Vagina (tissue), 2 donors: Measurements from ENCODE around the gene CNNM2.

ENCODE experiments used
- CTCF ChIP-seq, 3 experiments: fragments of 450-650 bp in 2 of 3; fragments of 200-600 bp in 1 of 3; sonication (generic) in 1 of 3; IDR thresholded peaks; one replicate each; pipeline ENCODE4 v1.5.1; 2017 to 2019; ENCODE audit warnings: antibody characterized with exemption in 3 of 3, mild to moderate bottlenecking in 2 of 3, moderate library complexity in 2 of 3
- POLR2A ChIP-seq, 2 donors: fragments of 450-650 bp; IDR thresholded peaks; one replicate each; pipeline ENCODE4 v1.6.1; 2017; ENCODE audit warnings: antibody characterized with exemption in 2 of 2, mild to moderate bottlenecking in 2 of 2, moderate library complexity in 2 of 2
- POLR2AphosphoS5 ChIP-seq, 2 donors: sonication (generic); formaldehyde crosslinking; IDR thresholded peaks; one replicate each; pipeline ENCODE4 v1.9.0; 2017; ENCODE audit warnings: antibody characterized with exemption in 2 of 2, mild to moderate bottlenecking in 2 of 2, low read depth in 1 of 2; ENCODE audit not compliant: insufficient read depth in 1 of 2

- TF ChIP-seq POLR2A (IDR thresholded peaks at IDR 0.05), result no peak
- TF ChIP-seq CTCF (IDR thresholded peaks at IDR 0.05), result no peak
- TF ChIP-seq POLR2AphosphoS5 (IDR thresholded peaks at IDR 0.05; ENCODE audit: insufficient read depth in 1 of 2, low read depth in 1 of 2), result no peak
Measured at GRCh38 chr10:102888048-102888447, 30.0 kb upstream of the CNNM2 start.
